H1 (cell line): ENCODE results near the gene LAMB1. TPM values are rescaled to one million over a fixed set of nuclear protein-coding genes. Genes with fewer than 3 reads are reported as not detected.

Experiments
- CTCF ChIA-PET: fragments of 300-600 bp; sonication (Branson Sonifier 250); formaldehyde crosslinking; loops from one replicate; lab custom pipeline; 2021; ENCODE audit not compliant: partially characterized antibody; lab: Charles Lee
- POLR2A ChIA-PET: fragments of 300-600 bp; sonication (Branson Sonifier 250); formaldehyde crosslinking; loops from one replicate; lab custom pipeline; 2021; ENCODE audit warnings: inconsistent platforms; ENCODE audit not compliant: partially characterized antibody; lab: Charles Lee
- DNase-seq, 2 experiments: peaks; one replicate each; pipeline versions ENCODE4 v3.0.0 to v3.0.0-alpha.2; 2010 to 2022; ENCODE audit warnings: low spot score in 2 of 2, low read depth in 1 of 2, mixed read lengths in 1 of 2
- FAIRE-seq: peaks from 2 replicates; lab custom pipeline; 2011; peaks lifted over from hg19 to GRCh38; lab: Jason Lieb, UNC
- H2AFZ ChIP-seq: 2 replicates; pipeline ENCODE4 v1.8.1; 2012; ENCODE audit warnings: low read length, inconsistent platforms
- H2AK5ac ChIP-seq: 2 replicates; pipeline ENCODE4 v1.6.1; 2013; ENCODE audit warnings: low read depth, low read length
- H2BK120ac ChIP-seq: replicated peaks from 2 replicates; pipeline ENCODE3; 2013; ENCODE audit warnings: low read depth, low read length, inconsistent platforms
- H2BK12ac ChIP-seq: 2 replicates; pipeline ENCODE4 v1.6.1; 2013; ENCODE audit warnings: low read depth, low read length
- H2BK15ac ChIP-seq: 2 replicates; pipeline ENCODE4 v1.6.1; 2013; ENCODE audit warnings: low read length
- H2BK20ac ChIP-seq: 2 replicates; pipeline ENCODE4 v1.6.1; 2013; ENCODE audit warnings: low read length
- H2BK5ac ChIP-seq: 2 replicates; pipeline ENCODE4 v1.6.1; 2013; ENCODE audit warnings: low read depth, low read length
- H3K14ac ChIP-seq: 2 replicates; pipeline ENCODE4 v1.6.1; 2013; ENCODE audit warnings: inconsistent platforms; ENCODE audit not compliant: insufficient read length
- H3K18ac ChIP-seq: 2 replicates; pipeline ENCODE4 v1.6.1; 2013; ENCODE audit warnings: low read length; ENCODE audit errors: extremely low read depth
- H3K23ac ChIP-seq: 2 replicates; pipeline ENCODE4 v1.6.1; 2013; ENCODE audit warnings: inconsistent platforms; ENCODE audit not compliant: insufficient read length
- H3K23me2 ChIP-seq: 2 replicates; pipeline ENCODE4 v1.6.1; 2013; ENCODE audit warnings: low read depth, low read length
- H3K27ac ChIP-seq: 2 replicates; pipeline ENCODE4 v1.6.1; 2011; ENCODE audit warnings: low read depth, low read length, inconsistent platforms
- H3K27me3 ChIP-seq, 4 experiments: replicated peaks in 1 of 4; 1 replicate in 1 of 4; 2 replicates in 3 of 4; pipeline versions ENCODE4 v1.6.1 to v1.8.1; 2011 to 2013; ENCODE audit warnings: low read length in 3 of 4, mild to moderate bottlenecking in 3 of 4, inconsistent platforms in 2 of 4, mixed read lengths in 2 of 4, moderate library complexity in 1 of 4; ENCODE audit not compliant: control insufficient read depth in 3 of 4, insufficient read depth in 3 of 4; ENCODE audit errors: extremely low read depth in 1 of 4
- H3K36me3 ChIP-seq, 4 experiments: 2 replicates each; pipeline versions ENCODE4 v1.6.1 to v1.8.1; 2011 to 2013; ENCODE audit warnings: mild to moderate bottlenecking in 4 of 4, low read length in 3 of 4, moderate library complexity in 2 of 4, control low read depth in 1 of 4, inconsistent platforms in 1 of 4; ENCODE audit not compliant: insufficient read depth in 4 of 4, control insufficient read depth in 2 of 4
- H3K4ac ChIP-seq: replicated peaks from 2 replicates; pipeline ENCODE3; 2013; ENCODE audit warnings: low read length, low read depth, mixed read lengths, inconsistent platforms; ENCODE audit not compliant: insufficient read length
- H3K4me1 ChIP-seq, 4 experiments: replicated peaks in 1 of 4; 1 replicate in 1 of 4; 2 replicates in 3 of 4; pipeline versions ENCODE4 v1.6.1 to v1.8.1; 2011 to 2013; ENCODE audit warnings: low read length in 3 of 4, inconsistent platforms in 2 of 4, mixed read lengths in 1 of 4; ENCODE audit not compliant: insufficient read depth in 4 of 4, control insufficient read depth in 3 of 4
- H3K4me2 ChIP-seq, 2 experiments: 2 replicates each; pipeline versions ENCODE4 v1.6.1 to v1.8.1; 2011 to 2013; ENCODE audit warnings: low read depth in 2 of 2, low read length in 2 of 2, control low read depth in 1 of 2, inconsistent platforms in 1 of 2, mild to moderate bottlenecking in 1 of 2; ENCODE audit not compliant: insufficient read depth in 1 of 2
- H3K4me3 ChIP-seq, 4 experiments: fragments of 200-600, 300-600 bp in 1 of 4; sonication (generic), shearing (Covaris generic), sonication (Bioruptor Twin) in 1 of 4; 2 replicates each; pipeline versions ENCODE4 v1.5.1 to v1.8.1; 2011 to 2016; ENCODE audit warnings: low read length in 4 of 4, low read depth in 3 of 4, control low read depth in 2 of 4, inconsistent platforms in 2 of 4, mild to moderate bottlenecking in 2 of 4, mixed read lengths in 1 of 4, moderate library complexity in 1 of 4; ENCODE audit not compliant: insufficient read depth in 2 of 4; ENCODE audit errors: extremely low read depth in 1 of 4
- H3K56ac ChIP-seq: replicated peaks from 2 replicates; pipeline ENCODE3; 2013; ENCODE audit warnings: low read depth, mild to moderate bottlenecking, mixed read lengths, low read length, inconsistent platforms; ENCODE audit not compliant: insufficient read length
- H3K79me1 ChIP-seq: 2 replicates; pipeline ENCODE4 v1.6.1; 2013; ENCODE audit warnings: low read depth, low read length, control low read depth
- H3K79me2 ChIP-seq, 2 experiments: 2 replicates each; pipeline versions ENCODE4 v1.6.1 to v1.8.1; 2012 to 2013; ENCODE audit warnings: low read length in 2 of 2, mild to moderate bottlenecking in 2 of 2, inconsistent platforms in 1 of 2; ENCODE audit not compliant: insufficient read depth in 2 of 2, control insufficient read depth in 1 of 2
- H3K9ac ChIP-seq, 4 experiments: replicated peaks in 1 of 4; 1 replicate in 1 of 4; 2 replicates in 3 of 4; pipeline versions ENCODE4 v1.6.1 to v1.8.1; 2011 to 2013; ENCODE audit warnings: low read depth in 3 of 4, low read length in 3 of 4, control low read depth in 2 of 4, mild to moderate bottlenecking in 2 of 4, moderate library complexity in 2 of 4, inconsistent platforms in 1 of 4; ENCODE audit errors: extremely low read depth in 1 of 4
- H3K9me3 ChIP-seq, 2 experiments: 2 replicates each; pipeline versions ENCODE4 v1.6.1 to v1.8.1; 2012 to 2013; ENCODE audit warnings: mild to moderate bottlenecking in 2 of 2, moderate library complexity in 2 of 2, control low read depth in 1 of 2, inconsistent platforms in 1 of 2, low read depth in 1 of 2, low read length in 1 of 2, mixed read lengths in 1 of 2; ENCODE audit not compliant: insufficient read depth in 2 of 2
- H4K20me1 ChIP-seq, 2 experiments: replicated peaks in 1 of 2; 2 replicates each; pipeline versions ENCODE3 to v1.8.1; 2011 to 2013; ENCODE audit warnings: inconsistent platforms in 2 of 2, low read length in 2 of 2, mild to moderate bottlenecking in 1 of 2; ENCODE audit not compliant: insufficient read depth in 2 of 2, control insufficient read depth in 1 of 2
- H4K5ac ChIP-seq: 2 replicates; pipeline ENCODE4 v1.6.1; 2013; ENCODE audit warnings: low read length, low read depth, mixed read lengths, inconsistent platforms; ENCODE audit not compliant: insufficient read length
- H4K8ac ChIP-seq: 2 replicates; pipeline ENCODE4 v1.8.0; 2013; ENCODE audit warnings: mild to moderate bottlenecking, moderate library complexity, low read length, inconsistent platforms; ENCODE audit not compliant: insufficient read depth; ENCODE audit errors: extremely low read depth
- H4K91ac ChIP-seq: replicated peaks from 2 replicates; pipeline ENCODE3; 2013; ENCODE audit warnings: low read length, mixed read lengths, inconsistent platforms; ENCODE audit not compliant: insufficient read length
- ATF2 ChIP-seq: IDR thresholded peaks from 2 replicates; pipeline ENCODE4 v1.6.1; 2012; ENCODE audit warnings: low read length, inconsistent platforms
- BRCA1 ChIP-seq: IDR thresholded peaks from 2 replicates; pipeline ENCODE4 v1.6.1; 2012; ENCODE audit warnings: low read depth, low read length, improper control_type of control experiment
- CTCF ChIP-seq, 3 experiments: IDR thresholded peaks; 1 replicate in 2 of 3; 2 replicates in 1 of 3; pipeline versions ENCODE4 v1.5.1 to v1.6.1; 2011; ENCODE audit warnings: low read length in 3 of 3, mild to moderate bottlenecking in 3 of 3, inconsistent platforms in 2 of 3, low read depth in 1 of 3, moderate library complexity in 1 of 3; ENCODE audit not compliant: insufficient read depth in 1 of 3; ENCODE audit errors: control extremely low read depth in 1 of 3
- EGR1 ChIP-seq: IDR thresholded peaks from 2 replicates; pipeline ENCODE4 v1.6.1; 2011; ENCODE audit warnings: low read depth, low read length, borderline replicate concordance
- JUN ChIP-seq: IDR thresholded peaks from 2 replicates; pipeline ENCODE4 v1.6.1; 2011; ENCODE audit warnings: low read depth, mild to moderate bottlenecking, improper control_type of control experiment, low read length
- NANOG ChIP-seq: IDR thresholded peaks from 2 replicates; pipeline ENCODE4 v1.6.1; 2011; ENCODE audit warnings: low read length, low read depth, mild to moderate bottlenecking, inconsistent platforms; ENCODE audit not compliant: insufficient read depth, poor library complexity, severe bottlenecking
- PHF8 ChIP-seq: fragments of 200-600 bp; sonication (generic); conservative IDR thresholded peaks from 2 replicates; pipeline ENCODE4 v1.7.1; 2012; ENCODE audit warnings: low read depth, mild to moderate bottlenecking, inconsistent platforms, low read length, moderate library complexity
- SP2 ChIP-seq: IDR thresholded peaks from 2 replicates; pipeline ENCODE4 v1.6.1; 2012; ENCODE audit warnings: mild to moderate bottlenecking, low read length, inconsistent platforms
- TAF1 ChIP-seq: IDR thresholded peaks from 2 replicates; pipeline ENCODE4 v1.6.1; 2011; ENCODE audit warnings: mild to moderate bottlenecking, low read depth, low read length
- WGBS, 2 experiments: shearing (Covaris generic) in 1 of 2; methylation state at CpG; one replicate each; pipeline versions ENCODE4 v1.1.6 to v1.1.7; 2013 to 2015; ENCODE audit warnings: low lambda C conversion rate in 2 of 2, mixed read lengths in 2 of 2, inconsistent platforms in 1 of 2, low coverage in 1 of 2, missing lambda C conversion rate in 1 of 2; ENCODE audit not compliant: insufficient replicate concordance in 2 of 2, insufficient coverage in 1 of 2, insufficient read length in 1 of 2; ENCODE audit errors: extremely low coverage in 1 of 2, missing lambda C conversion rate in 1 of 2; 5-methylcytosine and 5-hydroxymethylcytosine counted together
- polyA plus RNA-seq, 7 experiments: library from polyadenylated mRNA; depleted of rRNA in 3 of 7; stranded (reverse) in 5 of 7; unstranded in 2 of 7; fragments of >200 nt in 5 of 7; fragments of 200-250 nt in 2 of 7; gene quantifications; 1 replicate in 5 of 7; 2 replicates in 1 of 7; 4 replicates in 1 of 7; pipeline versions ENCODE4 v1.2.1 to v1.2.3, GENCODE V29; 2011 to 2013; ENCODE audit warnings: missing spikeins in 2 of 7, mixed read lengths in 2 of 7
- total RNA-seq: library from RNA; stranded (reverse); fragmentation: NEBNext Ultra II Directional; extraction: Animal tissue kit (Norgen Biotek cat#: 25700); gene quantifications from 2 replicates; pipeline ENCODE4 v1.2.1, GENCODE V29; 2021

LAMB1 gene
- total and polyA plus RNA-seq, 2 of the 8 experiments (the other 6 are each of a cell fraction or from before 2014, with no cell fraction given), result 31.9 to 38.5 TPM

GRCh38 chr7:108017776-108018151 lies 14.8 kb upstream of the LAMB1 start:
- Histone ChIP-seq H3K9ac (no peak overlapping the region), H3K27me3 (no peaks in the 10 kb centered on the region), H2BK120ac (no peak overlapping the region), H4K91ac (no peak overlapping the region), H3K14ac (no peak overlapping the region), H3K23me2 (no peaks in the 10 kb centered on the region), H3K4me2 (no peak overlapping the region), H2BK5ac (no peak overlapping the region), H4K20me1 (no peaks in the 10 kb centered on the region), H2BK15ac (no peak overlapping the region), H4K8ac (peak overlapping the region; percentile 38; the same call in 1 of the 2 replicates), H3K9me3 (no peaks in the 10 kb centered on the region), H2BK12ac (no peak overlapping the region), H3K4ac (no peak overlapping the region), H3K18ac (no peak overlapping the region), H2BK20ac (no peak overlapping the region), H3K23ac (no peak overlapping the region), H3K56ac (no peak overlapping the region), H4K5ac (no peak overlapping the region), H3K27ac (no peak overlapping the region), H3K36me3 (no peaks in the 10 kb centered on the region), H3K4me3 (no peak overlapping the region), H3K79me1 (no peaks in the 10 kb centered on the region), H2AFZ (no peak overlapping the region), H3K79me2 (no peaks in the 10 kb centered on the region), H3K4me1 (no peaks in the 10 kb centered on the region), H2AK5ac (no peak overlapping the region)
- ChIA-PET CTCF (interaction anchor here (0.9 to 8.0 kb wide), 9 partner anchors 11 to 452 kb away, joined by 3 to 86 read pairs (median 6); partner anchors contain the start of gene LAMB1), POLR2A (interaction anchor here (0.9 kb wide), 1 partner anchor 17 kb away, joined by 3 read pairs; no protein-coding TSS in a partner anchor)
- 86% methylated on average over 4 of the region's 4 CpGs; no CpG with 5 or more reads in 1 of the 2 experiments for WGBS, 2 experiments
- FAIRE-seq, result no peak
- no peak for DNase-seq
- TF ChIP-seq PHF8 (no peak), ATF2 (no peak), TAF1 (no peak), CTCF (IDR thresholded peaks at IDR 0.05; ENCODE audit: control extremely low read depth in 1 of 3, insufficient read depth in 1 of 3, low read depth in 1 of 3, low read length in 3 of 3) (no peak), SP2 (no peak), NANOG (no peak), EGR1 (no peak), BRCA1 (no peak), JUN (no peak)
